ENCODE results near the gene PLCXD3.

Gene PLCXD3

DNA sequence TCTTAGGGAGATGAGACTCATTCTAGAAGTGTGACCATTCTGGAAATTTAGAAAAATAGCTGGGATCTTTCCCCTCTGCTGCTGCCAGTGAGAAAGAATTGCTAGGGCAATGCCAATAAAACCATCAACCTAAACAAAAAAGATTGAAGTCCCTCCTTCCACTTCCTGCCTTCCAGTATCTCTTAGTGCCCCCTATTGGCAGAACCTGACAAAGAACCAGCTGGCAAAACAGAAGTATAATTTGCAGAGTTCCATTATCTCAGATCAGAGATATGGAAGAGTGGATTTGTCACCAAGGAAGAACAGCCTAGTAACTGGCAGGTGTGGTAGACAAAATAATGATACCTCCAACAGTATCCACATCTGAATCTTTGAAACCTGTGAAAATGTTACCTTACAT lies 13.8 kb upstream of the PLCXD3 start:
- Histone ChIP-seq H3K4me1 (ENCODE audit: control insufficient read depth, insufficient read depth, low read length, poor library complexity, severe bottlenecking) (no peaks in the 10 kb centered on the region), H3K27me3 (replicated peaks; ENCODE audit: control insufficient read depth, insufficient read depth, low read length, poor library complexity, severe bottlenecking) (no peaks in the 10 kb centered on the region), H3K36me3 (ENCODE audit: control insufficient read depth, insufficient read depth, low read length) (no peaks in the 10 kb centered on the region), H3K4me3 (ENCODE audit: insufficient read depth, low read depth, low read length, poor library complexity, severe bottlenecking) (no peak overlapping the region), H3K9me3 (ENCODE audit: control insufficient read depth, low read length) (no peaks in the 10 kb centered on the region), H3K27ac (ENCODE audit: insufficient read depth, low read length, poor library complexity, severe bottlenecking) (no peak overlapping the region)
- DNase-seq, result no peak

DNA sequence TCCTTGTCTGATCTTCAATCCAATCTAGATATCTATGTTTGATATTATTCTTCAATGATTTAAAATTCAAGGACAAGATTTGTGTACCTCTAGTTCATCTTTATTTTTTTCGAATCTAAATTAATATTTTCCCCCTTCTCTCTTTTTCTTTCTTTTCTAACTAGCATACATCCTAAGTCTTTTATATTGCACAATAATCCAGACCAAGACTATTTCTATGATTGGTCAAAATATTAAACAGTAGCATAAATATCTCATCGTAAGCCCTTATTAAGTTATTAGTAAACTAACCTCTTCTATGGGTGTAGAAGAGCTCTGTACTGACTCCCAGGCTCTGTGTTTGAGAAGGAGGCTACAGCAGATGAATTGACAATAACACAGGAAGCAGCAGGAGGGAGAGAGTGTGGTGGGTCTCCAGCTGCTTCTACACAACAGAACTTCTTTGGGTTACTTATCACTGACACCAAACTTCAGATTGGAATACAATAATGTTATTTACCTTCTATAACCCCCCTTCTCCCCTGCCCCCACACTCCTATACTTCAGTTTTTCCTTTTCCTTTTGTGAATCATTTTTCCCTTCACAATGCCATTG lies 11.9 kb upstream of the PLCXD3 start:
- Histone ChIP-seq H3K36me3 (ENCODE audit: control insufficient read depth, insufficient read depth, low read length) (no peaks in the 10 kb centered on the region), H3K4me3 (ENCODE audit: insufficient read depth, low read depth, low read length, poor library complexity, severe bottlenecking) (no peak overlapping the region), H3K4me1 (ENCODE audit: control insufficient read depth, insufficient read depth, low read length, poor library complexity, severe bottlenecking) (no peaks in the 10 kb centered on the region), H3K27ac (ENCODE audit: insufficient read depth, low read length, poor library complexity, severe bottlenecking) (no peak overlapping the region), H3K9me3 (ENCODE audit: control insufficient read depth, low read length) (no peaks in the 10 kb centered on the region), H3K27me3 (replicated peaks; ENCODE audit: control insufficient read depth, insufficient read depth, low read length, poor library complexity, severe bottlenecking) (no peaks in the 10 kb centered on the region)
- no peak for DNase-seq

GRCh38 chr5:41519801-41520200 lies 9.4 kb upstream of the PLCXD3 start:
- no peaks in the 10 kb centered on the region for H3K9me3 ChIP-seq (ENCODE audit: control insufficient read depth, low read length)
- no peak overlapping the region for H3K4me3 ChIP-seq (ENCODE audit: insufficient read depth, low read depth, low read length, poor library complexity, severe bottlenecking)
- no peaks in the 10 kb centered on the region for H3K36me3 ChIP-seq (ENCODE audit: control insufficient read depth, insufficient read depth, low read length)
- H3K27me3 ChIP-seq (replicated peaks; ENCODE audit: control insufficient read depth, insufficient read depth, low read length, poor library complexity, severe bottlenecking), result no peaks in the 10 kb centered on the region
- H3K27ac ChIP-seq (ENCODE audit: insufficient read depth, low read length, poor library complexity, severe bottlenecking), result no peak overlapping the region
- no peak for DNase-seq
- no peaks in the 10 kb centered on the region for H3K4me1 ChIP-seq (ENCODE audit: control insufficient read depth, insufficient read depth, low read length, poor library complexity, severe bottlenecking)

DNA sequence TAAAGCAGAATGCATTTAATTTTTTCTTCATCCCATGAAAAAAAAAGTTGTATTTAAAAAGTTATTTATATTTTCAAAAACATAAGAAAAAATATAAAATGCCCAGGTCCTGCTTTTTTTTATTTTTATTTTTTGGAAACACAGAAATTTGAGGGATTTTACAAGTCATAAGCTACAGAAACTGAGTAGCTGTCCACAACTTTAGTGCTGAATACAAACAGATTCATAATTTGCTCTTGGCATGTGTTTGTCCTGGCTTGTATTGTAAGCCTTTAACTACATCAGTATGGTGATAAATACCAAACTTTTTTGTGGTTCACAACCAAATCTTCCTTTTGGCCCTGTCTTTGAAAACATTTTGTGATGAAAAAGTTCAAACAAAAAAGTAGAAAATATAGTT lies 7.5 kb upstream of the PLCXD3 start:
- Histone ChIP-seq H3K36me3 (ENCODE audit: control insufficient read depth, insufficient read depth, low read length) (no peaks in the 10 kb centered on the region), H3K27me3 (replicated peaks; ENCODE audit: control insufficient read depth, insufficient read depth, low read length, poor library complexity, severe bottlenecking) (no peaks in the 10 kb centered on the region), H3K9me3 (ENCODE audit: control insufficient read depth, low read length) (no peaks in the 10 kb centered on the region), H3K4me3 (ENCODE audit: insufficient read depth, low read depth, low read length, poor library complexity, severe bottlenecking) (no peak overlapping the region), H3K27ac (ENCODE audit: insufficient read depth, low read length, poor library complexity, severe bottlenecking) (no peak overlapping the region), H3K4me1 (ENCODE audit: control insufficient read depth, insufficient read depth, low read length, poor library complexity, severe bottlenecking) (no peaks in the 10 kb centered on the region)
- no peak for DNase-seq

- no peaks in the 10 kb centered on the region for H3K27me3 ChIP-seq (replicated peaks; ENCODE audit: control insufficient read depth, insufficient read depth, low read length, poor library complexity, severe bottlenecking)
- DNase-seq, result no peak
- no peaks in the 10 kb centered on the region for H3K36me3 ChIP-seq (ENCODE audit: control insufficient read depth, insufficient read depth, low read length)
- no peaks in the 10 kb centered on the region for H3K4me1 ChIP-seq (ENCODE audit: control insufficient read depth, insufficient read depth, low read length, poor library complexity, severe bottlenecking)
- H3K27ac ChIP-seq (ENCODE audit: insufficient read depth, low read length, poor library complexity, severe bottlenecking), result no peak overlapping the region
- no peak overlapping the region for H3K4me3 ChIP-seq (ENCODE audit: insufficient read depth, low read depth, low read length, poor library complexity, severe bottlenecking)
- H3K9me3 ChIP-seq (ENCODE audit: control insufficient read depth, low read length), result no peaks in the 10 kb centered on the region
Observed at GRCh38 chr5:41511241-41511640, 840 bp upstream of the PLCXD3 start.

DNA sequence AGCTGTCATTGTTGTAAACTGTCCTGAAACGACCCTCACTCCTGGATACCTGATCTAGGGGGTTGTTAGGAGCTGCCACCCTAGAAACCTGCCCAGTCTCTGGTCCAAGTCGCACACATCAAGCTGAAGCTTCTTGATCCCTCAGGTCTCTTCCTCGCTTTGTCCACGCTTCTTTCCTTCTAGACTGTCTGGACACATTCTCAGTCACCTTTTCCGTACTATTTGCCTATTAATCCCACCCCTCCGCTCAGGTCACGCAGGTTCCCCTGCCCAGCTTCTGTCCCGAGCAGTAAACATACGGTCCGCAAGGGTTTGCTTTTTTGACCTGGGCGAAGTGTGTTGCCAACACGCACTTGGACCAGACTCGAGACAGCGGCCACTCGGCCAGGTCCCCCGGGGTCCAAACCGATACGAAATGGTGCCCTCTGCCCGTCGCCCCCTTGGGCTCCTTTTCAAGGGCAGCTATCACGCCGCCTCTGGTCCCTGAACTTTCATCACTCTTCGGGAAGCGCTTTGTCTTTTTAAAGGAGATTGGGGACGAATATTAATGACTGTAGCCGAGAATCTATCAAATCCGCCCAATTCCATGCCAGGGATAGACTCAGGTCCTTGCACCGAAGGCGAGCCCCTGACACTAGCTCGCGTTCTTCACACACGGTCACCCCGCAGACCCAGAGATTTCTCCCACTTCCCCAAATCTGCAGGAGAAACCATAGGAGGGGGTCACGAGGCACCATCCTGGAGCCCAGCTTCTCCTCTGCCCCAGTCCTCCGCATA lies 814 bp downstream of the PLCXD3 start:
- H3K4me3 ChIP-seq (ENCODE audit: insufficient read depth, low read depth, low read length, poor library complexity, severe bottlenecking), result no peak overlapping the region
- no peak for DNase-seq
- no peaks in the 10 kb centered on the region for H3K27me3 ChIP-seq (replicated peaks; ENCODE audit: control insufficient read depth, insufficient read depth, low read length, poor library complexity, severe bottlenecking)
- H3K4me1 ChIP-seq (ENCODE audit: control insufficient read depth, insufficient read depth, low read length, poor library complexity, severe bottlenecking), result no peaks in the 10 kb centered on the region
- no peaks in the 10 kb centered on the region for H3K9me3 ChIP-seq (ENCODE audit: control insufficient read depth, low read length)
- no peaks in the 10 kb centered on the region for H3K36me3 ChIP-seq (ENCODE audit: control insufficient read depth, insufficient read depth, low read length)
- H3K27ac ChIP-seq (ENCODE audit: insufficient read depth, low read length, poor library complexity, severe bottlenecking), result no peak overlapping the region

- H3K27ac ChIP-seq (ENCODE audit: insufficient read depth, low read length, poor library complexity, severe bottlenecking), result no peak overlapping the region
- DNase-seq, result no peak
- H3K9me3 ChIP-seq (ENCODE audit: control insufficient read depth, low read length), result no peaks in the 10 kb centered on the region
- H3K27me3 ChIP-seq (replicated peaks; ENCODE audit: control insufficient read depth, insufficient read depth, low read length, poor library complexity, severe bottlenecking), result no peaks in the 10 kb centered on the region
- no peak overlapping the region for H3K4me3 ChIP-seq (ENCODE audit: insufficient read depth, low read depth, low read length, poor library complexity, severe bottlenecking)
- no peaks in the 10 kb centered on the region for H3K4me1 ChIP-seq (ENCODE audit: control insufficient read depth, insufficient read depth, low read length, poor library complexity, severe bottlenecking)
- H3K36me3 ChIP-seq (ENCODE audit: control insufficient read depth, insufficient read depth, low read length), result no peaks in the 10 kb centered on the region
Observed at GRCh38 chr5:41508696-41509398, 1.6 kb downstream of the PLCXD3 start.

GRCh38 chr5:41508186-41508585 lies 2.2 kb downstream of the PLCXD3 start:
- Histone ChIP-seq H3K27ac (ENCODE audit: insufficient read depth, low read length, poor library complexity, severe bottlenecking) (no peak overlapping the region), H3K4me3 (ENCODE audit: insufficient read depth, low read depth, low read length, poor library complexity, severe bottlenecking) (no peak overlapping the region), H3K36me3 (ENCODE audit: control insufficient read depth, insufficient read depth, low read length) (no peaks in the 10 kb centered on the region), H3K9me3 (ENCODE audit: control insufficient read depth, low read length) (no peaks in the 10 kb centered on the region), H3K27me3 (replicated peaks; ENCODE audit: control insufficient read depth, insufficient read depth, low read length, poor library complexity, severe bottlenecking) (no peaks in the 10 kb centered on the region), H3K4me1 (ENCODE audit: control insufficient read depth, insufficient read depth, low read length, poor library complexity, severe bottlenecking) (no peaks in the 10 kb centered on the region)
- DNase-seq, result no peak

DNA sequence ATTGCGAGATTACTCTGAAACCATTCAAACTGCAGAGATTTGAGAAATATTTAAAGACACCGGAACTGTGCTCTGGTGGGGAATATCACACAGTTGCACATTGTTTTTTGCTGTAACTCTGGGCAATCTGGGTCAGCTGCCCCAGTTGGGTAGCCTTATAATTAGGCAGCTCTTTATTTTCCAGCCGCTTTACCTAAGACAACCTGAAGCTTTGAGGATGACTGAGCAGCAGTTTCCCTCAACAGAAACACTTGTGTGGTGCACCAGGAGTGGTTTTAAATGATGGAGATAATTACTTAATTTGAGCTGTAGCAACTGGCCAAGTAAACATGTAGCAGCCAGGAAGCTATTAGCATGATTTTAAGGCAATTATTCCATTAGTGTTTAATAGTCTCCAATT lies 2.9 kb downstream of the PLCXD3 start:
- Histone ChIP-seq H3K4me3 (ENCODE audit: insufficient read depth, low read depth, low read length, poor library complexity, severe bottlenecking) (no peak overlapping the region), H3K27ac (ENCODE audit: insufficient read depth, low read length, poor library complexity, severe bottlenecking) (no peak overlapping the region), H3K9me3 (ENCODE audit: control insufficient read depth, low read length) (no peaks in the 10 kb centered on the region), H3K36me3 (ENCODE audit: control insufficient read depth, insufficient read depth, low read length) (no peaks in the 10 kb centered on the region), H3K4me1 (ENCODE audit: control insufficient read depth, insufficient read depth, low read length, poor library complexity, severe bottlenecking) (no peaks in the 10 kb centered on the region), H3K27me3 (replicated peaks; ENCODE audit: control insufficient read depth, insufficient read depth, low read length, poor library complexity, severe bottlenecking) (no peaks in the 10 kb centered on the region)
- DNase-seq, result no peak

- Histone ChIP-seq H3K4me1 (ENCODE audit: control insufficient read depth, insufficient read depth, low read length, poor library complexity, severe bottlenecking) (no peaks in the 10 kb centered on the region), H3K27me3 (replicated peaks; ENCODE audit: control insufficient read depth, insufficient read depth, low read length, poor library complexity, severe bottlenecking) (no peaks in the 10 kb centered on the region), H3K36me3 (ENCODE audit: control insufficient read depth, insufficient read depth, low read length) (no peaks in the 10 kb centered on the region), H3K4me3 (ENCODE audit: insufficient read depth, low read depth, low read length, poor library complexity, severe bottlenecking) (no peak overlapping the region), H3K9me3 (ENCODE audit: control insufficient read depth, low read length) (no peaks in the 10 kb centered on the region), H3K27ac (ENCODE audit: insufficient read depth, low read length, poor library complexity, severe bottlenecking) (no peak overlapping the region)
- DNase-seq, result no peak
Observed at GRCh38 chr5:41503860-41504259, 6.5 kb downstream of the PLCXD3 start.

Measured in effector memory CD4-positive, alpha-beta T cell (primary cell).